HG03565 (cell line): ENCODE data around the gene LAMB4.
A peak's percentile ranks its signal among the peaks of the same experiment; 100 is the strongest.

Experiments used
- ATAC-seq: cut with Tn5 transposase; IDR thresholded peaks from one replicate; pipeline ENCODE4 v1.9.1; 2021; ENCODE audit warnings: mild to moderate bottlenecking, moderate library complexity; ENCODE audit not compliant: unreplicated experiment

The LAMB4 gene

DNA sequence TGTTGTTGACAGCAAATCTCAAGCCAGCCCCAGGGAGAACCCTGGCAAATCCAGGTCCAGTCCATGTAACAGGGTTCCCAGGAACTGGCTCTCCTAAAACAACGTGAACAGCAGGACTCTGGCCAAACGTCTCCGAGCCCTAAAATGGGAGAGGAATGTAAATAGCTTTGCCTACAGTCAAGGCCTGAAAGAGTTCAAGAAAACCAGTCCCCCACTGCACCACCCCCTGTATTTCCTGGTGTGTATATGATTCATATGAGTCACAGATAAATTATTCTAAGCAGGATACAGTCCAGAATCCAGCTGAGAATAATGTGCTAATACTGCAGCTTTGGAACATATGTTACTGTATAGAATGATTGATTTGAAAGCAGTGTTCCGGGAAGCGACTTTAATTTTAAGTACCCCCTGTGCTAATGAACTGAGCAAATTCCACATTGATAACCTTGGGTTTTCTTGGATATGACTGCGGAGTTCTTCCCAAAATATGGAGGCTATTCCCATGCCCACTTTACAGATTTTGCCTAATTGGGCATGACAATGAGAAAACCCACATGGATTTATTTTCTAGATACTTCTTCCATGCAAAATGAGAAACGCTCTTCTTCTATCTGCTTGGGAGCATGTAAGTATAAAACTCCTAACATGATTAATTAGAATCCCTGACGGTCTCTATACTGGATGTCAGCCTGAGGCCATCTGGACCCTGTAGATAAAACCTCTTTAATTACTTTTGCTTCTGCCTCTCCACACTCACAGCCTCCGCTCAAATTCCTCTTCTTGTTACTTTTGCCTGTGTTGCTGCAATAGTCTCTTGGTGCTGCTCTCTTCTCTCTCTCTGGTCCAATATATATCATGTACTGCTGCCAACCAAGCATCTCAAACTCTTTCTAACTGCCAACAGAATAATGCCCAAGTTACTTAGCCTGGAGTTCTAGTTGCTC is 50.2 kb downstream of the LAMB4 start:
- no peak for ATAC-seq

GRCh38 chr7:108079276-108079647 is 50.9 kb downstream of the LAMB4 start:
- ATAC-seq = no peak

GRCh38 chr7:108078691-108079090 is 51.5 kb downstream of the LAMB4 start:
- no peak for ATAC-seq

DNA sequence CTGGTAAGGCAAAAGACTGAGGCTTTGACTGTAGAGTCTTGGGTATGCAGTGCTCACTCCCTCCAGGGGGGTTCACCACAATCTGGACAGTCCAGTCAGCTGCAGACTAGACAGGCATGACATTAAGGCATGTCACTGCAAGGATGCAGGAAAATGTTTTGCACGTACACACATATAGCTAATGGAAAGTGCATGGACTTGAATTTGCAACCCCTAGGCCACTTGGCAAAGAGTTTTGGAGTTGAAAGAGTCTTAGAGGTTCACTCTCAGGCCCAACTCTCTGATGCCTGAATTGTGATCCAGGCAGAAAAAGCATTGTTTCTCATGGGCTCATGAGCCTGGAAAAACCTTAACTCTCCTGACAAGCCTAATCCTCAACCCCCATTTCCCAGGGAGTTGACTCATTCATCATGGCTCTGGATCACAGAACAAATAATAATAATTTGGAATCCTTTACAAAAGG is 51.9 kb downstream of the LAMB4 start:
- ATAC-seq = no peak

DNA sequence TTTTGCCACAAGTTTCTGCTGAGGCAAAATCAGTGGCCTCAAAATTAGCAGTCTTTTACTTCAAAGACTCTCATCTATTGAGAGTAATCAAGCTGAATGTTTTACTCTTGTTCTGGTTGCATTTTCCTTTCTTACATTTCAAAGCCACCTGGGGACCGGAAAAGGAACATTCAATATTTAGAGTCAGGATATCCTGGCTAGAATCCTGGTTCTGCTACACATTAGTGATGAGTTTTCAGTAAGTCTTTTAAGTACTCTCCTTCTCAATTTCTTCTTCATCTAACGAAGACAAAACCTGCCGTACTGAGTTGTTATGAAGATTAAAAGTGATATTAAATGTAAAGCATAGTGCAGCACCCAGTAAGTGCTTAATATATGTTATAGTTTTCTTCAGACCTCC is 52.5 kb downstream of the LAMB4 start:
- no peak for ATAC-seq

DNA sequence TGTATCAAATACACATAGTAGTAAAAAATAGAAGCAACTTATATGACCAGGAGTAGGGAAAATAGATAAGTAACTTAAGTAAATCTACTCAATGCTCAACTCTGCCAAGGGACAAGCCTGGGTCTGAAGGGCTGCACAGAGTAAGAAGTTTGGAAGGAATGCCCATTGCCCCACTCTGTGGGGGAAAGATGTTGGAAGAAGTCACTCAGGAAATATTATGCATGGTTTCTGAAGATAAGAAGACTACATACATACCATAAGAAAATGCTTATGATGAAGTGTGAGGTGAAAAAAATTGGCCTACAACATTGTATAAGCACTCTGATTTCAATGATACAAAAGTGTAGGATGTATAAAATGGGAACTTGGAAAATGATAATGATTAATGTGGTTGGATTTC is 54.0 kb downstream of the LAMB4 start:
- no peak for ATAC-seq

DNA sequence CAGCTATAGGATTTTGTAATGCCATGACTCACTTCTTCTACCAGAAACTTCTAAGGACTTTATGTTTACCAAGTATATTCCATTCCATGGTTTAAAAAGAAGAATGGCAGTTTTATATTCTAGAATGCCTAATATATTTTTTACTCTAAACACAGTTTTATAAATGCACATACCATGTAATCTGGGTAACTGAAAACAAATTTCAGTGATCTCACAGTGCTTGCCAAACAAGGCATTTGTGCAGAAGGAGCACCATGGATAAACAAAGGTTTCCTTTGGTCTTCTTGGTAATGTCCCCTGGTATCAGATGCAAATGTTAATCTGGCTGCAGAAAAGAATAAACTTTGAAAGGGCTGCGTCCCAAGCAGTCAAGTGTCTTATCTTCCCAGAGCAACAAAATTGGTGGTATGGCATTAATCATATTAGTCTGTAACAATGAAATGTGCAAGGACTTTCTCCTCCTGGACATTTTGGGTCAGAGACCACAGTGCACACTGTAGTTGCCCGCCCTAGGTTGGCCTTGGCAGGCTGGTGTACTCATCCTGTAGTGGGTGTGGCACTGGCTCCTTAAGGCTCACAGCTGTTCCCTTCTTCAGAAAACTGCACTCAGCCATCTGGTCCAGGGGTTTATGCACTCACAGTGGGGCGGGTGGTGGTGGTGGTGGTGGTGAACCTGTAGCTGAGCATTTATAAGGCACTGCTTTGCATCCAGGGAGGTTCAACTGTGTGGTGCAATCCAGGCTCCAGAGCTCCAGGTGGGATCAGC is 56.7 kb downstream of the LAMB4 start:
- ATAC-seq = no peak

GRCh38 chr7:108072739-108073138 is 57.4 kb downstream of the LAMB4 start:
- ATAC-seq = no peak

- no peak for ATAC-seq
Measured at GRCh38 chr7:108072116-108072515, 58.0 kb downstream of the LAMB4 start.

- ATAC-seq = no peak
Measured at GRCh38 chr7:108071551-108071950, 58.6 kb downstream of the LAMB4 start.

DNA sequence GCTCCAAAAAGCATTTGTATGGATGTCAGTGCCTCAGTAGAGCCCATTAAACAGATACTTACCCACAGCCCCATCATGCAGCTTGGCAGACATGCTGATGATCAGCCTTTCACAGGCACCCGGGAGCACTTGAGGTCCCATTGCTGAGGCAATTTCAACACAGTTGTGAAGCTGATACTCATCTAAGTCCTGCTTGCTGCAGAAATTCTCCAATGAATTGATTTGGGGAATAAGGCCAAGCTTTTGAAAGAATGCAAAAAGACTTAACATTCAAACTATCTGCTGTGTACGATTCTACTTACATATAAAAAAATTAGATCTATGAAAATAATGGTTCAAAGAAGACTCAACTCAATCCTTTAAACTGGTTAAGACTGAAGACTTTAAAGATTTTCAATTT is 60.5 kb downstream of the LAMB4 start:
- no peak for ATAC-seq

DNA sequence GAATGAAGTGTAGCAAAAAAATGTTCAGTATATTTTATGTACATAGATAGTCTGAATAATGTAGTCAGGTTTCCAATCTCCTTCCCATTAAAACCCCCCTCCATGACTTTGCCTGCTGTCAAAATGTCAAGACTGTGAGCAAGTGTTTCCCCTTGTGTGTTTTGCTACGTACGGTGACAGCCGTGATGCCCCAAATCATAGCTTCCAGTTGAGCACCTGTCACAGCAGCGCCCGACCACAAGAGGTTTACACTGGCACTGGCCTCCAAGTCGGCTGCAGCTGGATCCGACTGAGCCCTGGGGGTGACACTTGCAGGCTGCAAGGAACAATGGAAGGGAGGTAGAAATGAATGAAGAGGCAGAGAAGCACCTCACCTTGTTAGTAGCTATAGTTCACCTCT is 62.3 kb downstream of the LAMB4 start:
- ATAC-seq = no peak

GRCh38 chr7:108066486-108066885 is 63.7 kb downstream of the LAMB4 start:
- no peak for ATAC-seq

GRCh38 chr7:108063520-108063933 is 66.6 kb downstream of the LAMB4 start:
- ATAC-seq = peak; percentile 72

GRCh38 chr7:108062250-108063014 is 67.7 kb downstream of the LAMB4 start:
- no peak for ATAC-seq

GRCh38 chr7:108059526-108059925 is 70.6 kb downstream of the LAMB4 start:
- ATAC-seq = no peak

- ATAC-seq = no peak
Measured at GRCh38 chr7:108057951-108058481, 72.1 kb downstream of the LAMB4 start.

- ATAC-seq = no peak
Measured at GRCh38 chr7:108055611-108056021, 74.5 kb downstream of the LAMB4 start.

DNA sequence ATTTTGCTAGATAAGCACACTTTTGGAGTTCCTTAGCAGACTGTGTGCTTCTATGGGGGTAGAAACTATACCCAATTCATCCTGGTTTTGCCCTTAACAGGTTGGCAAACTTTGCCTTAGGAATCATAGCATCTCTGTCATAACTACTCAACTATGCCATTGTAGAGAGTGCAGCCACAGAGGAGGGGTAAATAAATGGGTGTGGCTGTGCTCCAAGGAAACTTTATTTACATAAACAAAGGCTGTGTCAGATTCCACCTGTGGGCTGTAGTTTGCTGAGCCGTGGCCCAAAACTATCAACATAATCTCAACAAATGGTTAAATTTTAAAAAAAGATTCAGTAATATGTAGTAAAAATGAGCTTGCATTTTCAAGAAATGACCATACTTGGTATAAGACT is 75.6 kb downstream of the LAMB4 start:
- no peak for ATAC-seq

- ATAC-seq = no peak
Measured at GRCh38 chr7:108053250-108053649, 76.9 kb downstream of the LAMB4 start.

DNA sequence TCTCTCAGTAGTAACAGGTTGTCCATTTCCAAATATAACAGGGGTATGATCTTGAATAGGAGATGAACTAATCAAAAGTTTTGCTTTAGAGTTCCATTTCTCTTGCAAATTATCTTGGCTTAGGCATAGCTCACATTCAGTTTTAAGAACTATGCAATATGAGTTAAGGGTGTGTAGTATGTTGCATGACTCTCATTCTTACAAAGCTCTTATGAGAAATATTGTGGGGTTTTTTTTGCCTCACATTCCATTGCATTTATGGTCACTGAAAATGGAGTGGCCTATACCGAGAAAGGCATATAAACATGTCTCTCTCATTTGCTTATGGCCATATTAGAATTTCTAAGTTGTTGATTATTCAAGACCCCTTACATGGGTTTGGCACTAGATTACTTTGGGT is 78.7 kb downstream of the LAMB4 start:
- ATAC-seq = no peak
